Measurements from ENCODE around the gene KRT3.

The KRT3 gene

DNA sequence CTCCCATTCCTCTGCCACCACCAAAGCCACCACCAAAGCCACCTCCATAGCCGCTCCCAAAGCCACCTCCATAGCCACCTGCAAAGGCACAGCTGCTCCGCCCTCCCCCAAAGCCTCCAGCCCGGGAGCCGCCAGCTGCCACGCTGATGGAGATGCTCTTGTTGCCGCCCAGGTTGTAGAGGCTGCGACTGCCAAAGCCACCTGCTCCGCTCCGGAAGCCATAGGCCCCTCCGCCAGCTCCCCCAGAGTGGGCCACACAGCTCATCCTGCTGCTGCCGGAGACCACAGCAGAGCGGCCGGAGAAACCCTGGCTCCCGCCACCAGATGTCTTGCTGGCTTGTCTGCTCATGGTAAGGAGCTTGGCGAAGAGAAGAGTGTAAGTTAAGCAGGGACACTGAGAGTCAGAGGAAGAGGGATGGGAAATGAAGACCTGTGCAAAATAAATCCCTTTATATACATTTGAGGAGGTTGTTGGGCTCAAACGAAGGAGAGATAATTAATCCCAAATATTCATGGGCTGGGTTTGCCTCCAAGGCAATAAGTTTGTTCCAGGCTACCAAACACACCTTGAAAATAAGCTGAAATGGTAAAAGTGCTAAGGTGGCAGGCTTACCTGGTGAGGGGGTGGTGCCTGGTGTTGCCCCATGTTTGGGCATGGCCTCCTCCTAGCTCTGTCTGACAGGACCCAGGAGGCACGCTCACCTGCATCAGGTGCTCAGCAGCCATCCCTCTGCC lies at the start of gene KRT3:
KRT3 (minus strand) TSS at position 424 of the 735 bp plus-strand sequence; CDS start at position 349, 75 bp downstream.
- no peak for DNase-seq (ENCODE audit: low read depth in 2 of 2)

GRCh38 chr12:52844386-52844785 lies 48.5 kb upstream of the KRT3 start:
- DNase-seq (ENCODE audit: low read depth in 2 of 2): no peak

GRCh38 chr12:52839436-52840105 lies 43.7 kb upstream of the KRT3 start:
- no peak for DNase-seq (ENCODE audit: low read depth in 2 of 2)

GRCh38 chr12:52838609-52839435 lies 42.9 kb upstream of the KRT3 start:
- no peak for DNase-seq (ENCODE audit: low read depth in 2 of 2)

DNA sequence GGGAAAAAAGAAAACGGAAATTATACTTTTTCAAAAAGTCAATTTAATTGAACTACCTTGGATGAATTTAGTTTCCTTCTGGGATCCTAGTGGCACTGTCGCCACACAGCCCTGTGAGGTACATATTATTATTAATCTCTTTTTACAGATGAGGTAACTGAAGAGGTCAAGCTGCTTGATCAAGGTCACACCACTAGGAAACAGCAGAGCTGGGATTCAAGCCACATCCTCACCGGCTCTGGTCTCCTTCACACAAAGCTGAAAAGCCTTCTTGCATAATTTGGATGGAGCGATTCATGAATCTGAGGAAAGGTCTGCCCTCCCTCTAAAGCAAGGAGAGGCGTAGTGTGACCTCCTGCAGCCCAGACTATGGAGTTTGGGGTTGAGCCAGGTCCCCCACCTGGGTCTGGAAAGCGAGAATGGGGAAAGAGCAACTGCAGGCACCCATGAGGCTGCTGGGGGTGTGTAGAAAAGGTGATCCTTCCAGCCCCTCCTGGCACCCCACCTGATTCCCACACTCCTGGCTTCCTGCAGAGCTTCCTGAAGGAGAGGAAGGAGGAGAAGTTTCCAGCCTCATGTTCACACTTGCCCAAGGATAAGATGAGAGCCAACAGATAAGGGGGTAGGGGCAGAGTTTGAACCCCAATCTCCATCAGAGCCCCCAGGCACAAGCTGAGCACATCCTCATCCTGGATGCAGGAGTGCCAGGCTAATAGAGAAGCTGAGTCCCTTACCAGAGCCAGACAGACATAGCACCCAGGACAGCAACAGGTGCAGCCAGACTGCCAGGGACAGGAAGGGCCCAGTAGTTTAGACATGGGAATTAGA lies 42.1 kb upstream of the KRT3 start:
- no peak for DNase-seq (ENCODE audit: low read depth in 2 of 2)

GRCh38 chr12:52837413-52837741 lies 41.5 kb upstream of the KRT3 start:
- DNase-seq (ENCODE audit: low read depth in 2 of 2): no peak

GRCh38 chr12:52836491-52837412 lies 40.8 kb upstream of the KRT3 start:
- DNase-seq (ENCODE audit: low read depth in 2 of 2): no peak

- peak in 1 of 2 donors; percentile 23 for DNase-seq (ENCODE audit: low read depth in 2 of 2)
Measured at GRCh38 chr12:52836042-52836466, 40.1 kb upstream of the KRT3 start.

DNA sequence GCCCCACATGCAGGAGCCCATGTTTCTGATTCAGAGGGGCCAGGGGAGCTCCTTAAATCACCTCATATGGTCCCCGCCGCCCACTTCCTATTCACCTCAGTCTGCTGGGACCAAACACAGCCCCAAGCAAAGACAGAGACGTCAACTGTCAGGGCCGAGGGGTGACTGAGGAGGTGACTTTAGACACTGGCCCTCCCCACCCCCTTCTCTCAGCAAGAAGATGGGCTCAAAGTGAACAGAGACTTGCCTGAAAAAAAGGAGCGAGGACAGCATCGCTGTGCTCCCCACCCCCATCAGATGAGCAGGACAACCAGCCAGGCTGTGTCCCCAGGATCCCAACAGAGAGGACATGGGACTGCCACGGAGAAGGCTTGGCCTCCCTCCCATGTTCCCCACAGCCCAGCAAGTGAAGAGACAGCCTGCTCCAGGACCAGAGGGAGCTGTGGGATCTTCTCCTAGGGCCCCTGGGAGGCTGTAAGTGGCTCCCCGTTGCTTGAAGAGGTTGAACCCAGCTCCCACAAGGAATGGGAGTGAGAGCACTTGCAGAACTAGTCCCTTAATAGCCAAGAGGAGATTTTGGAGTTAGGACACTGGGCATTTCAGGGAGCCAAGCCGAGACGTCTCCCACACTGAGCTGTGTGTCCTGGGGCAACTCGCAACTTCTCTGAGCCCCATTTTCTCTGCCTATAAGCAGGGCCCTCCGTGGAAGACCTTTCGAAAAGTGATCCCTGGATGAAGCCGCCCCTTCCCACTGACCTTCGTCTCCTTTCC lies 39.5 kb upstream of the KRT3 start:
- no peak for DNase-seq (ENCODE audit: low read depth in 2 of 2)

GRCh38 chr12:52834727-52835001 lies 38.7 kb upstream of the KRT3 start:
- no peak for DNase-seq (ENCODE audit: low read depth in 2 of 2)

- no peak for DNase-seq (ENCODE audit: low read depth in 2 of 2)
Measured at GRCh38 chr12:52833922-52834726, 38.2 kb upstream of the KRT3 start, which contains the start of gene KRT79. Gene KRT79, minus strand, starts transcription at chr12:52834311. Its CDS starts 51 bp downstream, at chr12:52834260.

GRCh38 chr12:52832985-52833905 lies 37.3 kb upstream of the KRT3 start:
- no peak for DNase-seq (ENCODE audit: low read depth in 2 of 2)

GRCh38 chr12:52832451-52832850 lies 36.5 kb upstream of the KRT3 start:
- DNase-seq (ENCODE audit: low read depth in 2 of 2): no peak

DNA sequence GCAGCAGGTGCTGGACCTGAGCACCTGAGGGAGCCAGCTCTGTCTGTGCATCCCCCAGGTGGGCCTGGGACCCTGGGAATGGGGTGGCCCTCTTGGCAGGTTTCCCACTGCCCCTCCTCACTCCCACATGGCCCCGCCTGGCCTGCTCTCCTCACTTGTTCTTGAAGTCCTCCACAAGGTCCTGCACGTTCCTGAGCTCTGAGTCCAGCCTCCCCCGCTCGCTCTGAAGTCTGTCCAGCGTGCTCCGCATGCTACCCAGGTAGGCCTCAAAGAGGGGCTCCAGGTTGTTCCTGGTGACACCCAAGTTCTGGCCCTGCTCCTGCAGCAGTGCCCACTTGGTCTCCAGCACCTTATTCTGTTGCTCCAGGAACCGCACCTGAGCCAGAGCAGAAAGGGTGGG lies 35.3 kb upstream of the KRT3 start:
- DNase-seq (ENCODE audit: low read depth in 2 of 2): no peak

GRCh38 chr12:52829986-52830770 lies 34.3 kb upstream of the KRT3 start:
- no peak for DNase-seq (ENCODE audit: low read depth in 2 of 2)

DNA sequence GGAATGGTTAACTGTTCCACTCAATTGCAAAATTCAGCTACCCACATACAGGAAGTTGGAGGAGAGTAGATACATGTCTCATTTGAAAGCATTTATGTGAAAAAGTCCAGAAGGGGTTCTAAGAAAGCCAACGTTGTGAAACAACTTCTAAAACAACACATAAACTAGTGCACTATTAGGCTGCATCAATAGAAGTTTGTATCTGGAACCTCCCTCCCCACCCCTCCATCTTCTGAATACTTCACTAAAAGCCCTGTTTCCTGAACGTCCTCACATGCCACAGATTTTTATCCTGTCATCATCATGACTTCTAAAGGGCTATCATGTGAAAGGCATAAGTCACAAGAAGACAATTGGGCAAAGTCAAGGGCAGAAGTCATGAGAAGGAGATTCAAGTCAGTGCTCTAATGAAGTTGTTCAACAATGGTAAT lies 32.7 kb upstream of the KRT3 start:
- DNase-seq (ENCODE audit: low read depth in 2 of 2): no peak

- no peak for DNase-seq (ENCODE audit: low read depth in 2 of 2)
Measured at GRCh38 chr12:52828156-52828555, 32.2 kb upstream of the KRT3 start.
